Measurements from ENCODE around the gene CARD11.

The CARD11 gene

GRCh38 chr7:3033136-3033535 lies 10.5 kb downstream of the CARD11 start:
- DNase-seq (ENCODE audit: low read depth) = no peak
- TF ChIP-seq MYC (IDR thresholded peaks at IDR 0.05; ENCODE audit: low read depth, low read length) (no peak), MAX (IDR thresholded peaks at IDR 0.05; ENCODE audit: low read depth, low read length) (no peak), POLR2A (IDR thresholded peaks at IDR 0.05; ENCODE audit: extremely low read depth, insufficient read length) (no peak), CTCF (IDR thresholded peaks at IDR 0.05; ENCODE audit: low read depth, low read length) (no peak)

GRCh38 chr7:3032256-3032655 lies 11.4 kb downstream of the CARD11 start:
- no peak overlapping the region for H3K4me3 ChIP-seq (ENCODE audit: low read depth, low read length)
- DNase-seq (ENCODE audit: low read depth) = no peak
- no peak for TF ChIP-seq CTCF (IDR thresholded peaks at IDR 0.05; ENCODE audit: low read depth, low read length)
- TF ChIP-seq MAX (IDR thresholded peaks at IDR 0.05; ENCODE audit: low read depth, low read length) = no peak
- no peak for TF ChIP-seq POLR2A (IDR thresholded peaks at IDR 0.05; ENCODE audit: extremely low read depth, insufficient read length)
- TF ChIP-seq MYC (IDR thresholded peaks at IDR 0.05; ENCODE audit: low read depth, low read length) = no peak

More at GRCh38 chr7:3033136-3033535, 10.5 kb downstream of the CARD11 start:
- H3K4me3 ChIP-seq (ENCODE audit: low read depth, low read length) = no peak overlapping the region

- TF ChIP-seq CTCF (IDR thresholded peaks at IDR 0.05; ENCODE audit: low read depth, low read length) = no peak
- no peak for TF ChIP-seq MAX (IDR thresholded peaks at IDR 0.05; ENCODE audit: low read depth, low read length)
- no peak for TF ChIP-seq MYC (IDR thresholded peaks at IDR 0.05; ENCODE audit: low read depth, low read length)
- no peak for TF ChIP-seq POLR2A (IDR thresholded peaks at IDR 0.05; ENCODE audit: extremely low read depth, insufficient read length)
- no peak overlapping the region for H3K4me3 ChIP-seq (ENCODE audit: low read depth, low read length)
- no peak for DNase-seq (ENCODE audit: low read depth)
Measured at GRCh38 chr7:3029138-3029537, 14.5 kb downstream of the CARD11 start.

- no peak for TF ChIP-seq CTCF (IDR thresholded peaks at IDR 0.05; ENCODE audit: low read depth, low read length)
- H3K4me3 ChIP-seq (ENCODE audit: low read depth, low read length) = no peak overlapping the region
- no peak for DNase-seq (ENCODE audit: low read depth)
Measured at GRCh38 chr7:3028758-3029093, 14.9 kb downstream of the CARD11 start.

- H3K4me3 ChIP-seq (ENCODE audit: low read depth, low read length) = no peak overlapping the region
- no peak for DNase-seq (ENCODE audit: low read depth)
- TF ChIP-seq CTCF (IDR thresholded peaks at IDR 0.05; ENCODE audit: low read depth, low read length) = no peak
- no peak for TF ChIP-seq MAX (IDR thresholded peaks at IDR 0.05; ENCODE audit: low read depth, low read length)
- no peak for TF ChIP-seq MYC (IDR thresholded peaks at IDR 0.05; ENCODE audit: low read depth, low read length)
- TF ChIP-seq POLR2A (IDR thresholded peaks at IDR 0.05; ENCODE audit: extremely low read depth, insufficient read length) = no peak
Measured at GRCh38 chr7:3028071-3028757, 15.5 kb downstream of the CARD11 start.
